H1 (cell line): ENCODE measurements around the gene ANO2.

Experiments
- CTBP2 ChIP-seq: IDR thresholded peaks from 2 replicates; pipeline ENCODE4 v1.7.0; 2011; ENCODE audit warnings: borderline replicate concordance, mild to moderate bottlenecking, moderate library complexity, mixed read lengths, low read length; ENCODE audit not compliant: insufficient read depth, insufficient read length
- CTCF ChIP-seq, 3 experiments: IDR thresholded peaks; 1 replicate in 2 of 3; 2 replicates in 1 of 3; pipeline versions ENCODE4 v1.5.1 to v1.6.1; 2011; ENCODE audit warnings: low read length in 3 of 3, mild to moderate bottlenecking in 3 of 3, inconsistent platforms in 2 of 3, low read depth in 1 of 3, moderate library complexity in 1 of 3; ENCODE audit not compliant: insufficient read depth in 1 of 3; ENCODE audit errors: control extremely low read depth in 1 of 3
- EZH2 ChIP-seq: fragments of 200-600 bp; sonication (generic); IDR thresholded peaks from 2 replicates; pipeline ENCODE4 v1.7.1; 2012; ENCODE audit warnings: low read depth, mild to moderate bottlenecking, moderate library complexity, low read length, inconsistent platforms; ENCODE audit not compliant: severe bottlenecking
- POLR2AphosphoS5 ChIP-seq: IDR thresholded peaks from 2 replicates; pipeline ENCODE4 v1.6.1; 2011; ENCODE audit warnings: low read depth, low read length
- SP2 ChIP-seq: IDR thresholded peaks from 2 replicates; pipeline ENCODE4 v1.6.1; 2012; ENCODE audit warnings: mild to moderate bottlenecking, low read length, inconsistent platforms
- TAF1 ChIP-seq: IDR thresholded peaks from 2 replicates; pipeline ENCODE4 v1.6.1; 2011; ENCODE audit warnings: mild to moderate bottlenecking, low read depth, low read length
- USF2 ChIP-seq: IDR thresholded peaks from 2 replicates; pipeline ENCODE4 v1.6.1; 2011; ENCODE audit warnings: low read length, improper control_type of control experiment

- TF ChIP-seq TAF1 (no peak), CTCF (IDR thresholded peaks at IDR 0.05; ENCODE audit: control extremely low read depth in 1 of 3, insufficient read depth in 1 of 3, low read depth in 1 of 3, low read length in 3 of 3) (no peak), POLR2AphosphoS5 (no peak), SP2 (no peak), CTBP2 (no peak), EZH2 (no peak), USF2 (no peak)
Observed at GRCh38 chr12:5798242-5799015, 146.6 kb downstream of the ANO2 start.
